Psoas muscle (tissue), 8 donors: Measurements from ENCODE around the gene ADGRG6. TPM values are rescaled to one million over a fixed set of nuclear protein-coding genes. Genes with fewer than 3 reads are reported as not detected.

Source experiments
- ATAC-seq, 4 donors: fragments of 200-7000 bp; cut with Tn5 transposase; one replicate each; pipeline ENCODE4 v1.9.1; 2020; ENCODE audit warnings: moderate library complexity in 3 of 4, mild to moderate bottlenecking in 2 of 4
- DNase-seq, 2 donors: peaks; one replicate each; pipeline ENCODE4 v3.0.0-alpha.2; 2020
- H3K27ac ChIP-seq: fragments of 200-600 bp; one replicate; pipeline ENCODE4 v1.8.0; 2022
- H3K27me3 ChIP-seq, 3 donors: fragments of 200-600 bp in 1 of 3; one replicate each; pipeline versions ENCODE4 v1.6.1 to v1.8.0; 2013 to 2022; ENCODE audit warnings: low read length in 2 of 3, mild to moderate bottlenecking in 2 of 3, moderate library complexity in 1 of 3; ENCODE audit not compliant: insufficient read depth in 3 of 3
- H3K36me3 ChIP-seq, 2 donors: fragments of 200-600 bp in 1 of 2; one replicate each; pipeline versions ENCODE4 v1.6.1 to v1.8.0; 2013 to 2022; ENCODE audit warnings: low read depth in 1 of 2, mild to moderate bottlenecking in 1 of 2, moderate library complexity in 1 of 2; ENCODE audit not compliant: insufficient read depth in 1 of 2
- H3K4me1 ChIP-seq: fragments of 200-600 bp; one replicate; pipeline ENCODE4 v1.8.0; 2022
- H3K4me3 ChIP-seq: fragments of 200-600 bp; one replicate; pipeline ENCODE4 v1.8.0; 2022; ENCODE audit warnings: mild to moderate bottlenecking
- H3K9me3 ChIP-seq: fragments of 200-600 bp; one replicate; pipeline ENCODE4 v1.8.0; 2022
- WGBS, 3 donors: extraction: QIAGEN DNeasy Blood & Tissue Kit; methylation state at CpG; one replicate each; pipeline versions ENCODE4 v1.1.6 to v1.1.7; 2013; 5-methylcytosine and 5-hydroxymethylcytosine counted together
- intact Hi-C, 2 donors: fragments of 100-400 bp; cut with DNase I; formaldehyde crosslinking; loops; one replicate each; pipeline versions ENCODE4 v1.11.0 to v1.14.2; 2022
- polyA plus RNA-seq, 3 donors: library from polyadenylated mRNA; stranded (reverse); fragments of 200-250 nt; gene quantifications; one replicate each; pipeline ENCODE4 v1.2.3, GENCODE V29; 2013
- total RNA-seq, 4 donors: library from RNA; stranded (reverse); fragmentation: NEBNext Ultra II Directional in 2 of 4; extraction: Animal tissue kit (Norgen Biotek cat#: 25700) in 2 of 4; gene quantifications; one replicate each; pipeline versions ENCODE4 v1.2.1 to v1.2.4, GENCODE V29; 2021 to 2023
- TF ChIP-seq, protein P1 (sequence below): fragments of 200-600 bp; IDR thresholded peaks from one replicate; pipeline ENCODE4 v1.8.0; 2022; ENCODE audit warnings: antibody characterized with exemption
- donor health status: healthy with polysubstance abuse.
- donor health status: DM: no; HTN: no; CAD: no; lungs with moderate emphysema.
- donor health status: Bipolar disorder and iron deficiency.
- donor health status: healthy.
- donor health status: DM: yes; HTN: yes; CAD: no.
- donor health status: DM: no; HTN: no; CAD: no.
- donor health status: DM: no; HTN: no; CAD: no.
- donor health status: DM: yes; HTN: yes; CAD: no.

Gene ADGRG6
- total and polyA plus RNA-seq, 7 donors, result 0.32 to 2.3 (median 0.59) TPM

DNA sequence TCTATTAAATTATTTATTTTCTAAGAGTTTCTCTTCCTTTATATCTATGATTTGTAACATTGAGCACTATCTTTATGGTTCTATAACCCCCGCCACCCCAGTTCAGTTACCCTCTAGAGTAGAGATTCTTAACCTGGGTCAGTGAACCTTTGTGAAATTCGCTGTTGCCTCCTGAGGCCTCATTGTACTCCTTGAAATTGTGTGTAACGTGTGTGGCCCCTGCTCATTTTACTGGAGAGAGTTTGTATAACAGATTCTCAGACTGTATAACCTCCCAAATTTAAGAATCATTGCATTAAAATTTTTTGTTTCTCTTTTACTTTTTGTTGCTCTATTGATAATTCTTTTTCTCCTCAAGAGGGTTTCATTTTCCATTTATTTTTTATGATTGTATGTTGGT is 65.3 kb downstream of the ADGRG6 start:
- H3K9me3 ChIP-seq, result no peaks in the 10 kb centered on the region
- intact Hi-C loops, result no loop called here
- H3K27me3 ChIP-seq, result no peaks in the 10 kb centered on the region
- no peak for DNase-seq
- ATAC-seq, result no peak
- 78 to 86% (median 84%) methylated on average over 3 of the region's 3 CpGs for WGBS, 3 donors
- H3K36me3 ChIP-seq, result no peaks in the 10 kb centered on the region
- TF ChIP-seq, protein P1, sequence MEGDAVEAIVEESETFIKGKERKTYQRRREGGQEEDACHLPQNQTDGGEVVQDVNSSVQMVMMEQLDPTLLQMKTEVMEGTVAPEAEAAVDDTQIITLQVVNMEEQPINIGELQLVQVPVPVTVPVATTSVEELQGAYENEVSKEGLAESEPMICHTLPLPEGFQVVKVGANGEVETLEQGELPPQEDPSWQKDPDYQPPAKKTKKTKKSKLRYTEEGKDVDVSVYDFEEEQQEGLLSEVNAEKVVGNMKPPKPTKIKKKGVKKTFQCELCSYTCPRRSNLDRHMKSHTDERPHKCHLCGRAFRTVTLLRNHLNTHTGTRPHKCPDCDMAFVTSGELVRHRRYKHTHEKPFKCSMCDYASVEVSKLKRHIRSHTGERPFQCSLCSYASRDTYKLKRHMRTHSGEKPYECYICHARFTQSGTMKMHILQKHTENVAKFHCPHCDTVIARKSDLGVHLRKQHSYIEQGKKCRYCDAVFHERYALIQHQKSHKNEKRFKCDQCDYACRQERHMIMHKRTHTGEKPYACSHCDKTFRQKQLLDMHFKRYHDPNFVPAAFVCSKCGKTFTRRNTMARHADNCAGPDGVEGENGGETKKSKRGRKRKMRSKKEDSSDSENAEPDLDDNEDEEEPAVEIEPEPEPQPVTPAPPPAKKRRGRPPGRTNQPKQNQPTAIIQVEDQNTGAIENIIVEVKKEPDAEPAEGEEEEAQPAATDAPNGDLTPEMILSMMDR, result no peak
- no peak overlapping the region for H3K27ac ChIP-seq
- H3K4me1 ChIP-seq, result no peaks in the 10 kb centered on the region
- H3K4me3 ChIP-seq, result no peak overlapping the region

DNA sequence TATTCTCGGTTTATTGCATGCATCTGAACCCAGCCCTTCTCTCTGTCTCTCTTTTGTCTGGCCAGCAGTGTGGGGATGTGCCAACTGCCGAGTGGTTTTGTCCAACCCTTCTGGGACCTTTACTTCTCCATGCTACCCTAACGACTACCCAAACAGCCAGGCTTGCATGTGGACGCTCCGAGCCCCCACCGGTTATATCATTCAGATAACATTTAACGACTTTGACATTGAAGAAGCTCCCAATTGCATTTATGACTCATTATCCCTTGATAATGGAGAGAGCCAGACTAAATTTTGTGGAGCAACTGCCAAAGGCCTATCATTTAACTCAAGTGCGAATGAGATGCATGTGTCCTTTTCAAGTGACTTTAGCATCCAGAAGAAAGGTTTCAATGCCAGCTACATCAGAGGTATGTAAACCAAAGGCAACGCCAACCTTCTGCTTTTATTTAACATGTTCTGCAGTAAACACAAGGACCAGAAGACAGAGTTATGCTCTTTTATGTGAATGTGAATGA is 65.8 kb downstream of the ADGRG6 start:
- no peak for DNase-seq
- no peaks in the 10 kb centered on the region for H3K9me3 ChIP-seq
- intact Hi-C loops, result no loop called here
- H3K4me1 ChIP-seq, result no peaks in the 10 kb centered on the region
- 66 to 70% (median 68%) methylated on average over 9 of the region's 9 CpGs for WGBS, 3 donors
- H3K27me3 ChIP-seq, result no peaks in the 10 kb centered on the region
- H3K27ac ChIP-seq, result no peak overlapping the region
- H3K36me3 ChIP-seq, result no peaks in the 10 kb centered on the region
- no peak overlapping the region for H3K4me3 ChIP-seq
- TF ChIP-seq, protein P1, result no peak
- no peak for ATAC-seq

DNA sequence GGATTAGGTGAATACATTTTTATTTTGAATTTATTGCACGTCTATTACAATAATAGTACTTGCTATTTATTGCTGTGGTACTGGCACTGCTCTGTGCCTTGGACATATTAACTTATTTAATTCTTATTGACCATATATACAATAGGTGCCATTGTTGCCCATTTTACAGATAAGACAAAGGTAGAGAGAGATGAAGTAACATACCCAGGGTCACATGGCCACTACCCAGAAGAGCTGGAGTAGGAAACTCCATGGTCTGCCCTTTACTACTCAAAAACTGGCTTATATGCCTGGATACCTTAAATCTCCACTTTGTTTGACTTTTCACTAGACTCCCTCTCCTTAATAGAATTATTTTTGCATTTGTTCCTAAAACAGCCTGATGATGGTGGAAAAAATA is 67.5 kb downstream of the ADGRG6 start:
- intact Hi-C loops, result no loop called here
- H3K9me3 ChIP-seq, result no peaks in the 10 kb centered on the region
- no peaks in the 10 kb centered on the region for H3K4me1 ChIP-seq
- TF ChIP-seq, protein P1, result no peak
- no peaks in the 10 kb centered on the region for H3K27me3 ChIP-seq
- no peak overlapping the region for H3K27ac ChIP-seq
- H3K36me3 ChIP-seq, result no peaks in the 10 kb centered on the region
- 74 to 87% (median 86%) methylated on average over 1 of the region's 1 CpG for WGBS, 3 donors
- H3K4me3 ChIP-seq, result no peak overlapping the region
- DNase-seq, result no peak
- no peak for ATAC-seq

DNA sequence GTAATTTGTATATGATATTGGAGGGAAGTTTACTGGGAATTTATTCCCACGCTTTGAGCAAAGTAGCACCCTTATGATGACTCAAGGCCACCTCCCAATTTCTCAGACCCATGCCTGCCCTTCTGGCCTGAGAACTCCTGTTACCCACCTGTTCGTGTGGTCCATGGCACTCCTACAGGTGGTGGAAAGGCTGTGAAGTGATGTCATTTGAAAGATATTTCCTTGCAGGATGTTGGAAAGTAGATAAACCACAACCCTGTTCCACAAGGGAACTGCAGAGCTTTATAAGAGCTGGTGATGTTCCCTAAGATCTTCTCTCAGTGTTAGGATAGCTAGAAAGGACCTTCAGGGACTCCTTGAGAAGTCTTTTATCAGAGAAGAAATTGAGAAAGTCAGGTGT is 70.5 kb downstream of the ADGRG6 start:
- Histone ChIP-seq H3K4me3 (no peak overlapping the region), H3K27ac (no peak overlapping the region), H3K4me1 (no peaks in the 10 kb centered on the region), H3K9me3 (no peaks in the 10 kb centered on the region), H3K27me3 (no peaks in the 10 kb centered on the region), H3K36me3 (no peaks in the 10 kb centered on the region)
- no peak for DNase-seq
- intact Hi-C loops, result no loop called here
- WGBS, 3 donors, result 59 to 63% (median 60%) methylated on average over 2 of the region's 2 CpGs
- TF ChIP-seq, protein P1, result no peak
- ATAC-seq, result no peak
